GM18858 (cell line): Measurements from ENCODE around the gene AVPR2.

Source experiments
- ATAC-seq: cut with Tn5 transposase; IDR thresholded peaks from one replicate; pipeline ENCODE4 v1.9.1; 2021; ENCODE audit not compliant: unreplicated experiment

Gene AVPR2

GRCh38 chrX:153930011-153930910 lies 25.8 kb downstream of the AVPR2 start:
- no peak for ATAC-seq

- ATAC-seq, result no peak
These were observed 26.7 kb downstream of the AVPR2 start for GRCh38 chrX:153931151-153931550.

- no peak for ATAC-seq
These were observed 27.3 kb downstream of the AVPR2 start for GRCh38 chrX:153931748-153932147.

- no peak for ATAC-seq
These were observed 27.9 kb downstream of the AVPR2 start for GRCh38 chrX:153932220-153932915.

GRCh38 chrX:153933748-153934147 lies 29.3 kb downstream of the AVPR2 start:
- no peak for ATAC-seq

- ATAC-seq, result no peak
These were observed 29.8 kb downstream of the AVPR2 start for GRCh38 chrX:153934148-153934761.

- peak; percentile 92 for ATAC-seq
These were observed 30.4 kb downstream of the AVPR2 start, which contains the start of gene NAA10 for GRCh38 chrX:153934762-153935325. NAA10 (minus strand) TSS chrX:153935037; CDS start chrX:153934904, 133 bp downstream.

GRCh38 chrX:153935326-153935851 lies 30.9 kb downstream of the AVPR2 start:
- no peak for ATAC-seq

- no peak for ATAC-seq
These were observed 32.6 kb downstream of the AVPR2 start for GRCh38 chrX:153937056-153937455.

GRCh38 chrX:153938226-153938786 lies 33.8 kb downstream of the AVPR2 start:
- ATAC-seq, result no peak

- no peak for ATAC-seq
These were observed 35.1 kb downstream of the AVPR2 start for GRCh38 chrX:153939573-153939972.

- no peak for ATAC-seq
These were observed 37.1 kb downstream of the AVPR2 start for GRCh38 chrX:153941336-153942252.

- ATAC-seq, result no peak
These were observed 39.8 kb downstream of the AVPR2 start, which contains the start of gene RENBP for GRCh38 chrX:153944140-153944799. RENBP (minus strand) TSS chrX:153944643; CDS start chrX:153944610, 33 bp downstream.

- ATAC-seq, result no peak
These were observed 40.3 kb downstream of the AVPR2 start for GRCh38 chrX:153944800-153945150.

- no peak for ATAC-seq
These were observed 41.8 kb downstream of the AVPR2 start for GRCh38 chrX:153945956-153946943.

GRCh38 chrX:153947009-153947769 lies 42.7 kb downstream of the AVPR2 start:
- peak; percentile 85 for ATAC-seq

- ATAC-seq, result no peak
These were observed 43.6 kb downstream of the AVPR2 start for GRCh38 chrX:153948002-153948466.
